ENCODE data around the gene CLP1. TPM values are rescaled to one million over a fixed set of nuclear protein-coding genes. Genes with fewer than 3 reads are reported as not detected.

CLP1 gene
- total RNA-seq, 1 experiment from 2014 or later: 11.9 TPM

Small RNA genes lying within 50 kb of the gene (small RNA-seq; reads per million reads assigned to genes)
- gene MIR130A: 18.2 to 557 reads per million in 2 experiments

Other genes with a start within 250 kb of the CLP1 start
- not detected in 2 replicates for gene SLC43A3, start 230.6 kb upstream of the CLP1 start, total RNA-seq (2014; rRNA removed; shearing (Covaris generic))
- gene RTN4RL2, start 197.2 kb upstream of the CLP1 start, total RNA-seq (2014; rRNA removed; shearing (Covaris generic)): 0.45 and 0.72 TPM in 2 replicates
- 5.1 and 7.6 TPM in 2 replicates for gene SLC43A1, start 142.1 kb upstream of the CLP1 start, total RNA-seq (2014; rRNA removed; shearing (Covaris generic))
- gene TIMM10, start 127.0 kb upstream of the CLP1 start, total RNA-seq (2014; rRNA removed; shearing (Covaris generic)): 91.7 and 100 TPM in 2 replicates
- not detected in 2 replicates for gene SMTNL1, start 120.2 kb upstream of the CLP1 start, total RNA-seq (2014; rRNA removed; shearing (Covaris generic))
- 20.1 and 20.8 TPM in 2 replicates for gene UBE2L6, start 90.1 kb upstream of the CLP1 start, total RNA-seq (2014; rRNA removed; shearing (Covaris generic))
- gene SERPING1, start 60.1 kb upstream of the CLP1 start, total RNA-seq (2014; rRNA removed; shearing (Covaris generic)): not detected in 2 replicates
- gene YPEL4, start 7.8 kb upstream of the CLP1 start, total RNA-seq (2014; rRNA removed; shearing (Covaris generic)): not detected in 2 replicates
- gene ZDHHC5, start 10.4 kb downstream of the CLP1 start, total RNA-seq (2014; rRNA removed; shearing (Covaris generic)): 34.8 TPM in 2 replicates
- 22.5 and 23.1 TPM in 2 replicates for gene MED19, start 54.5 kb downstream of the CLP1 start, total RNA-seq (2014; rRNA removed; shearing (Covaris generic))
- gene TMX2, start 54.8 kb downstream of the CLP1 start, total RNA-seq (2014; rRNA removed; shearing (Covaris generic)): 124 and 126 TPM in 2 replicates
- 85.9 and 104 TPM in 2 replicates for gene SELENOH, start 83.7 kb downstream of the CLP1 start, total RNA-seq (2014; rRNA removed; shearing (Covaris generic))
- gene BTBD18, start 94.1 kb downstream of the CLP1 start, total RNA-seq (2014; rRNA removed; shearing (Covaris generic)): not detected in 2 replicates
- gene CTNND1, start 104.0 kb downstream of the CLP1 start, total RNA-seq (2014; rRNA removed; shearing (Covaris generic)): 42.3 and 50.0 TPM in 2 replicates

Data from NCI-H460 (cell line).